GM19351 (cell line): ENCODE results near the gene PIM1.
"Not testable (repeated sequence)": the region's sequence is repeated elsewhere in the genome, so short reads cannot be mapped to it uniquely, and the experiment has no call there.

Experiments used
- ATAC-seq: cut with Tn5 transposase; IDR thresholded peaks from one replicate; pipeline ENCODE4 v1.9.1; 2021; ENCODE audit warnings: mild to moderate bottlenecking, moderate library complexity; ENCODE audit not compliant: unreplicated experiment

PIM1 gene

GRCh38 chr6:37169496-37170272 is at the start of gene PIM1:
PIM1 (plus strand) TSS chr6:37170152; CDS start chr6:37170576, 424 bp downstream.
- ATAC-seq: peak; percentile 69

GRCh38 chr6:37121556-37121955 is 48.4 kb upstream of the PIM1 start:
- no peak for ATAC-seq

- ATAC-seq: no peak
Measured at GRCh38 chr6:37122861-37123260, 47.1 kb upstream of the PIM1 start.

DNA sequence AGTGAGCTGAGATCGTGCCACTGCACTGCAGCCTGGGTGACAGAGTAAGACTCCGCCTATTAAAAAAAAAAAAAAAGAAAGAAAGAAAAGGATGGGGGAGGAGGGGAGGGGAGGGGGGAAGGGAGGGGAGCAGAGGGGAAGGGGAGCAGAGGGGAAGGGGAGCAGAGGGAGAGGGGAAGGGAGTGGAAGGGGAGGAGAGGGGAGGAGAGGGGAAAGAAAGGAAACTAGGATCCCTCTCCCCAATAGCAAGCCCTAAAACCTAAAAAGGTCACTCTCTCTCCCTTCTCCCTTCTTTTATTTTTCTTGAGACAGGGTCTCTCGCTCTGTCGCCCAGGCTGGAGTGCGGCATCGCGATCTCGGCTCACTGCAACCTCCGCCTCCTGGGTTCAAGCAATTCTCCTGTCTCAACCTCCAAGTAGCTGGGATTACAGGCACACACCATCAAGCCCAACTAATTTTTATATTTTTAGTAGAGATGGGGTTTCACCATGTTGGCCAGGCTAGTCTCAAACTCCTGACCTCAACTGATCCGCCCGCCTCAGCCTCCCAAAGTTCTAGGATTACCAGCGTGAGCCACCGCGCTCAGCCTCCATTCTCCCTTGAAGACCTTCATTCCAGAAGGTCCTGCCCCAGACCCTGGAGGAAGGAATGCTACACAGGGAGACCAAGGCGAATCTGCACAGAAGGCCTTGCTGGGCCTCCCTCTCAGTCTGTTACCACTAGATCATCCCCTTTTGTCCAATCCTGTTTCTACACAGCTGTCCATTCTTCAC is 45.8 kb upstream of the PIM1 start:
- ATAC-seq: no peak

DNA sequence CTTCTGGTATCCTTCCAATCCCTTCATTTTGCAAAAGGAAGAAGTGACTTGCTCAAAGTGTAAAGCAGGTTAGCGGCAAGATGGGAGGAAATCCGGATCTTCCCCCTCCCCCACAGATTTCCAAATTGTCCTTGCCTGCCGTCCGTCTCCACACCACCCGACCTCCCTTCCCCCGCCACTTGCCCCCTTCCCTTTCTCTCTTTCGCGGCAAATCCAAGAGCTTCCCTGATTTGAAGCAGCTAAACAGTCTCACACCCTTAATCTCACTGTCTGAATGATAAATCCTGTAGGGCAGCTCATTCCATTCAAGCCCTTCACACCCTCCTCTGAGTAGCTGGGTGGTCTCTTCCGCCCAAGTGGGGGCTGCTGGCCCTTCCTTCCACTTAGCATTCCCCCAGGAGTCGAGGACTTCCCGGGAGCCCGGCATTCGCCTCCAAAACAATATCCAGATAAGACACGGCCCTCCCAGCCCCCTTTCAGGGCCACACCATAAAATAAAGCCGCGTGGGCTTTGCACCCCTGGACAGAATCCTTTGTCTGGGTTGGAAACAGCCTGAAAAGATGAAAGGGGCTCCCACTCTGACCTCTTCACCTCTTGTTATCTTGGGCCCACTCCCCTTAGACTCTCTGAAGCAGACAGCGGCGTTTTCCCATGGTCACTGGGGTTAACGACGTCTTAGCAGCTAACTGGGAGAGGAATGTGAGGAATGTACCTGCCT is 44.0 kb upstream of the PIM1 start:
- ATAC-seq: no peak

- no peak for ATAC-seq
Measured at GRCh38 chr6:37126493-37126958, 43.4 kb upstream of the PIM1 start.

DNA sequence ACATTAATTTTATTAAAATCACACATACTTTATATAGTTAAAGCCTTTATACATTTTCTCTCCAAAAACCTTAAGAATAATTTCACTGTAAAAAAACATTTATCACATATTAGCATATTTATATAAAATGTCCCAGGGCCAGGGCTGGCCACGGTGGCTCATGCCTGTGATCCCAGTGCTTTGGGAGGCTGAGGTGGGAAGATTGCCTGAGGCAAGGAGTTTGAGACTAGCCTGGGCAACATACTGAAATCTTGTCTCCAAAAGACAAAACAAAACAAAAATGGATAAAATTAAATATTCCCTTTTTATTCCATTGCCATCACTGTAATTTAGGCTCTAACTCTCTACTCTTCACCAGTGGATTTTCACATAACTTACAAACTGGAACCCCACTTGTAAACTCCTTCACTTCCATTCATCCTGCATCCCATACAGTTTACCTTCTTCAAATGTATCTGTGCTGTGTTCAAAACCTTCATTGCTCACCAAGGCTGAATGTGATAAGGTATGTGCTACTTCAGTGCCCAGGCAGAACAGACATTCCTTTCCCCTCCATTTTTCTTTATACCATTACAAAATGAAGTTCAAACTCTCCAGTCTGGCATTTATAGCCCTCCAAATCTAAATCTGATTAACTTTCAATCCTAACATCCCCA is 42.9 kb upstream of the PIM1 start:
- ATAC-seq: no peak

DNA sequence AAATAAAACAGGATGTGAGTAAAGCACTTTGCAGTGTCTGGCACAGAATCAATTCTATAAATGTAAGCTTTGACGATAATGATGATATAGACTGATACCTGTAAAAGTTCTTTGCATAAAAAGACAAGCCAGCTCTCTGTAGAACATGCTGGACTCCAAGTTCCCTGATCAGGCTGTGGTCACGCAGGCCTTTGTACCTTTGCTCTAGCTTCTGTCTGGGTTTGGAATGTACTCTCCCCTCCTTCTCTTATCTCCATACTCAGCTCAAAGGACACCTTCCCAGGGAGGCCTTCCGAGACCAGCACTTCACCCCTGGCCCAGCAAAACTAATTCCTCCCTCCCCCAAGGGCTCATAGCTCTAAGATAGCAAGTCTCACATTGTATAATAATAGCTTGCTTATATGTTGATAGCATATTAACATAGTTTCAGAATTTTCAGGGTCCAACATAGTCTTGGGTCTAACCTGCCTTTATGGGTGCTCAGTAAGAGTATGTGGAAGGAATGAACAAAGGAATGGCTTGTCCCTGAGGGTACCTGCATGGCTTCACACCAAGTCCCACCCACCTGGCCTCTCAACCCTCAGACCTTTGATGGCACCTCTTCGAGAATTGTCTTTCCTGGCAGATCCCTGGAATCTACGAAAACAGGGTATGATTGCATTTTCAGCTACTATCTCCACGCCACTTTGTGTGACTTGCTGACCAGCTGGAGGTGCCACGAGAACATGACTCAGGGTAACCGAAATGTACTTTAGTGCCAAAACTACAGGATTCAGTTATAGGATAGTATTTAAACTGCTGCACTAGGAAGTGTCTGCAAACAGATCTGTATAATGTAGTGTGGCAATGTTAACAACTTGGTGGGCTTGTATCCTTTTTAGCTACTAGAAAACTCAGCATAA is 41.7 kb upstream of the PIM1 start:
- no peak for ATAC-seq

DNA sequence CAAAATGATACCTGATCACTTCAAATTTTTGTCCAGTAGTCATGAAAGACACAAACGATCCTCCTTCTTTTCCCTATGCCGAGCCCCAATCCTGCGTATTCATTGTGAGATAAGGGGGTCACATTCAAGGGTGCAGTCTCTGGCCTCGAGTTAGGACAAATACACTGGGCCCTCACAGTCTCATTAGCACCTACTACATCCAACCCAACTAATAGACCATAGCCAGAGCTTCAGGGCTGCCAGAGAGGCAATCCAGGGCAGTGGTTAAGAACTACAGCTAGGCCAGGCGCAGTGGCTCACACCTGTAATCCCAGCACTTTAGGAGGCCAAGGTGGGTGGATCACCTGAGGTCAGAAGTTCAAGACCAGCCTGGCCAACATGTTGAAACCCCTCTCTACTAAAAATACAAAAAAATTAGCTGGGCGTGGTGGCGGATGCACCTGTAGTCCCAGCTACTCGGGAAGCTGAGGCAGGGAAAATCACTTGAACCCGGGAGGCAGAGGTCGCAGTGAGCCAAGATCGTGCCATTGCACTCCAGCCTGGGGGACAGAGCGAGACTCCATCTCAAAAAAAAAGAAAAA is 41.0 kb upstream of the PIM1 start:
- not testable (repeated sequence) for ATAC-seq

- ATAC-seq: no peak
Measured at GRCh38 chr6:37129566-37129965, 40.4 kb upstream of the PIM1 start.

- ATAC-seq: no peak
Measured at GRCh38 chr6:37130704-37131103, 39.2 kb upstream of the PIM1 start.

DNA sequence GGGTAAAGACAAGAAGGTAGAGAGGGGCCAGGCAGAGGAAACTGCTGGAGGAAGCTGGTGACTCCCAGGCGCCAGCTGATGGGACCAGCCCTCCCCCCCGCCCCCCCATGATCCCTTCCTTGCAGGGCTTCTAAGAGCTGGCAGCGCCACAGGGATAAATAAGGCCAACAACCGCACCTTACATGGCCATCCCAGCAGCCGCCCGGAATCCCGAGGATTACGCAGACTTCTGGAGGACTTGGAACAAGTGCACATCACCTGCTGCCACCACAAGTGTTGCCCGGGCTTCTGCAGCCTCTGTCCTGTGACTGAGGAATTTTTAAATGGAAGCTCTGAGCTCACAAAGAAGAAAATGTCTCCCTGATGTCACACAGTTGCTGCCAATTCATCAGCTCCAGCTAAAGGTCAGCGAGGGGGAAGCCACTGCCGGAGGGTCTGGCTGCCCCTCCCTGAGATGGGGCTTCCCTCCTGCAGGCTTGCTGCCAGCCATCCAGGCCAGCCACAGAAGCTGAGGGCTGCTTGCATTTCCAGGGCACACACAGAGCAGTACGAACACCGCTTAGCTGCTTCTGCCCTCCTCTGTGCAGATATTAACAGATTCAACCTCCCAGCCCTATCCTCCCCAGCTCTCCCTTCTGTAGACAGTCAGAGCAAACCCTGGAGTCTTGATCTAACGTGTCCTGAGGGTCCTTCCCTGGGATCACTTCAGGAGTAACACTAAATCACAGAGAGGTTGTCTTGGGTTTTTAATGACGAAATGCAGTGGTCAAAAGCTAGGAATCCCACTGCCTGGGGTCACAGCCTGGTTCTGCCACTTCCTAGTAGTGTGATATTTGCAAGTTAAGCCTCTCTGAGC is 38.6 kb upstream of the PIM1 start:
- ATAC-seq: no peak

DNA sequence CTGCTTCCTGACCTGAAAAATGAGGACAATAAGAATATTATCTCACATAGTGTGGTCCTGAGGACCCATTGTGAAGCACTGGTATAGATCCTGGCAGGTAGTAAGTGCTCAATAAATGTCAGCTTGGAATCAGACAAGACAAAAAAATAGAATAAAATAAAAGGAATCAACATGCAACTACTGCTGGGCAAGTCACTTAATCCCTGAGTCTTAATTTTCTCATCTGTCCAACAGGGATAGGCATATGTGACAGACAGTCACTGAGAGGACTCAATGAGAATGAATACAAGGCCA is 38.0 kb upstream of the PIM1 start:
- ATAC-seq: no peak

- ATAC-seq: no peak
Measured at GRCh38 chr6:37134036-37134395, 35.9 kb upstream of the PIM1 start.

DNA sequence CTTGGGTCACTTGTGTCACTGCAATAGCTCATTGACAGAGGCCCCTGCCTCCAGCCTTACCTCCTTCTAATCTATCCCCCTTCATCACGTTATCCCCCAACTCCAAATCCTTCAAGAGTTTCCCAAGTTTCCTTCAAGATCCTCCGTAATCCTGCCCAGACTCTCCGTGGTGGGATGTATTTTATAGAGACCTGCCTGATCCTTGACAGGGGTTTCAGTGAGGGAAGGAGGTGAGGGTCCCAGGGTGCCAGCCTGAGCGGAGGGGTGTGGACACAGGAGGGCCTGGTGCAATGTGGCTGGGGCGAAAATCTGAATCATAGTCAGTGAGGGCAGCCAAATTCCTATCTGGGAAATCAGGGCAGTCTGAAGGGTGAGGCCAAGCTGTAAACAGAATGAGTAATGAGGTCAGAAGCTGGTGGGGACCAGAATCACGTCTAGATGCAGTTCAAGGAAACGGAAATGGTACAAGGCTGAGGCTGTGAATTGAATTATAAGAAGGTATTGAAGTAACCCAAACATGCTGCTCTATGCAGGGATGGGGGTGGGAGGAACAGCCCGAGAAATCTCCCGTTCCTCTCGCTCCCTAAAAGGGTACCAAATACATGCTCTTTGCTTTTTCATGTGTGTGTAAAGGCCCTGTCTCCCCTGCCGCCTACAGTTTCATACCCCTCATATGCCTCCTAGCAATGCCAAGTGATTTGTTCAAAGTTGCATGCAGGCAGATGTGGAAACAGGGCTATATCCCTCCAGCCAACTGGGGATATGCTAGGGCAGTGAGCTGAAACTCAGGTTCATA is 35.4 kb upstream of the PIM1 start:
- no peak for ATAC-seq

- ATAC-seq: no peak
Measured at GRCh38 chr6:37135835-37136694, 33.9 kb upstream of the PIM1 start.

DNA sequence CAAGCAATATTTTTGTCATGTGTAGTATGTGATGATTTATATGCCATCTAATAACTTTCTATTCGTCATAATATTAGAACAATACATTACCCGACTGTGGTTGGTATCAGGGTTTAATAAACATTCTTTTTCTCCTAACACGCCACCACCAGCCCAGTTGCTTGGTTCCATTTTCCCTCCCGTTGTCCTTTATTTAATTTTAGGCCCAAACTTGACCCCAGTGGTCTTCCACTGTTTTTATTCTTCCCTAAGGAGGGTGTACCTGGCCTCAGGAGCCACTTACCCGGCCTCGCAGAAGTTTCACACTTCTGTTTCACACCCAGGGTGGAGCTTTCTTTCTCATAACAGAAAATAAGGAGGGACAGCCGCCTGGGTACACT is 33.1 kb upstream of the PIM1 start:
- no peak for ATAC-seq
